HL-60 (cell line): ENCODE data around the gene PARD3.

Experiments
- CTCF ChIP-seq: IDR thresholded peaks from one replicate; pipeline ENCODE4 v1.5.1; 2011; ENCODE audit warnings: low read length, control low read depth, inconsistent platforms; ENCODE audit not compliant: insufficient read depth
- POLR2AphosphoS5 ChIP-seq: IDR thresholded peaks from 2 replicates; pipeline ENCODE4 v1.6.1; 2012; ENCODE audit warnings: low read depth

GRCh38 chr10:34596351-34596750 is 218.7 kb downstream of the PARD3 start:
- no peak for TF ChIP-seq CTCF
- TF ChIP-seq POLR2AphosphoS5: no peak
